Stimulated activated CD4-positive, alpha-beta T cell treated with anti-CD3 and anti-CD28 coated beads, Interleukin-15, amount 100 ng/mL, for 24 hours (primary cell): ENCODE measurements around the gene SCNN1A.

Experiments
- DNase-seq: peaks from one replicate; pipeline ENCODE4 v3.0.0-alpha.2; 2020

The SCNN1A gene

DNA sequence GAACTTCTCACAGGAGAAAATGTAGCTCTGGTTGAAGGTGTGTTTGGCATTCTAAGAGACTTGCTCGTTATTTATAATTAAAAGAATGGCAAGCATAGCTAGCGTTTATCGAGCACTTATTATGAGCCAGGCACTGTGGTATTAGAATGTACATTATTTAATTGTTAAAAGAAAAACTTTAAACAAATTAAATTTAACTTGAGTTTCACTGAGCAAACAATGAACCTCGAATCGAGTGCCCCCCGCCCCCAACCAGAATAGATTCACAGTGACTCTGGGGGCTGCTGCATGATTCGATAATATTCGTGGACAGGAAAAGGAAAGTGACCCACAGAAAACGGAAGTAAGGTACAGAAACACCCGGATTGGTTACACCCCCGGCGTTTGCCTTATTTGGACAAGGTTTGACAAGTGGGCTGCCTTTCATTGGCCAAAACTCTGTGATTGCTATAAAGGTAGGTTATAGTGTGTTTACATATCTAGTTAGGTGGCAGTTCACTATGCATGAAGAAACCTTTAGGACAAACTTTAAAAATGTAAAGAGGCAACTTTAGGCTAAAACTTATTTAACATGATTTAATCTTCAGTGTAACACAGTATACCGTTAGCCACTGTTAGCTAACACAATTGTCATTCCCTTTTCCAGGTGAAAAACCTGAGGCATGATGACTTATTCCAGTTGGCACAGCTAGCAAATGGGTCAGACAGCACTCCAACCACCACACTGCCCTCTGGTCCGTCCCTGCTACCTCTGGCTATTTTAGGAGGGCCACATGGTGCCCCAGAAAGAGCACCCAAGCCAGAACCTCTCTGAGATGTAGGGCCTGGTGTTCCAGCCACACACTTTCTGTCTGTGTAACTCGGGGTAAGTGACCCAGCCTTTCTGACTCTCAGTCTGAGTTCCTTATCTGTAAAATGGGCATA, 7.1 kb downstream of the SCNN1A start:
- DNase-seq: peak; percentile 46

DNA sequence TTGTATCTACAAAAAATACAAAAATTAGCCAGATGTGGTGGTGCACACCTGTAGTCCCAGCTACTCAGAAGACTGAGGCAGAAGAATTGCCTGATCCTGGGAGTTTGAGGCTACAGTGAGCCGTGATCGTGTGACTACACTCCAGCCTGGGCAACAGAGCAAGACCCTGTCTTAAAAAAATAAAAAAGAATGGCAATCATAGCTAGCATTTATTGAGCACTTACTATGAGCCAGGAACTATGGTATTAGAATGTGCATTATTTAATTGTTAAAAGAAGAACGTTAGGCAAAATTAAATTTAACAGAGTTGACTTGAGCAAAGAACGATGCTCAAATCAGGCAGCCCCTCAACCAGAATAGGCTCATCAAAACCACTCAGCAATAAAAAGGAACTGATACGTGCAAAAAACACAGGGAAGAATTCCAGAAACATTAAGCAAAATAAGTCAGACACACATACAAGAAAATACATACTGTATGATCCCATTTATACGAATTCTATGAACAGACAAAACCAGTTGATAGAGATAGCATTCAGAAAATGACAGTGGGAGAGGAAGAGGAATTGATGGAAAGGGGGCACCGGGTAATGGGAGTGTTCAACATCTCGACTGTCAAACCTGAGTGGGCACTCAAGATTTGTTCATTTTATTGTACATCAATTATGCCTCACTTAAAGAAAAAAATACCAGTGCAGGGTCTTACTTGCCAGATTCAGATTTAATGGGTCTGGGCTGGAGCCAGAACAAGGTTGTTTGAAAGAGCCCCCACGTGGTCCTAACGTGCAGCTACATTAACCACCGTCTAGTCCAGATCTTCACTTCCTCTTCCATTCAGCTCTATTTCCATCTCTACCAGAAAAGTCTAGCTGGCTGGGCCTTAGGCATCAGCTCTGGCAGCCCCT, 8.0 kb downstream of the SCNN1A start:
- peak; percentile 36 for DNase-seq

- no peak for DNase-seq
Measured at GRCh38 chr12:6364044-6364374, 11.4 kb downstream of the SCNN1A start.

- DNase-seq: peak; percentile 83
Measured at GRCh38 chr12:6363330-6364043, 11.9 kb downstream of the SCNN1A start.

DNA sequence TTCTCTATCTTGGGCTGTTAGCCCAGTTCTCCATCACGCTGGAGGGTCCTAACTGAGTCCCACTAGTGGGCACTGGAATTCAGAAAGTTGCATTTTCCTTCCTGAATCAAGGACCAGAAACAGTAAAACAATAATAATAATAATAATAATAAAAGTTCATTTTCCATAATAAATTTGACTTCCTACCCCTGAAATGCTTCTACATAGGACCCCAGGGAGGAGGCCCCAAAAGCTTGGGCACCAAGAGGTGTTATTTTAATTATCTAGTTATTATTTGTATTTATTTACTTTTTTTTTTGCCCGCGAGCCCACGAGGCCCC, 12.4 kb downstream of the SCNN1A start:
- DNase-seq: no peak

GRCh38 chr12:6362403-6362802, 13.0 kb downstream of the SCNN1A start:
- no peak for DNase-seq

- no peak for DNase-seq
Measured at GRCh38 chr12:6361834-6362233, 13.5 kb downstream of the SCNN1A start.

- DNase-seq: no peak
Measured at GRCh38 chr12:6360578-6361490, 14.5 kb downstream of the SCNN1A start.

DNA sequence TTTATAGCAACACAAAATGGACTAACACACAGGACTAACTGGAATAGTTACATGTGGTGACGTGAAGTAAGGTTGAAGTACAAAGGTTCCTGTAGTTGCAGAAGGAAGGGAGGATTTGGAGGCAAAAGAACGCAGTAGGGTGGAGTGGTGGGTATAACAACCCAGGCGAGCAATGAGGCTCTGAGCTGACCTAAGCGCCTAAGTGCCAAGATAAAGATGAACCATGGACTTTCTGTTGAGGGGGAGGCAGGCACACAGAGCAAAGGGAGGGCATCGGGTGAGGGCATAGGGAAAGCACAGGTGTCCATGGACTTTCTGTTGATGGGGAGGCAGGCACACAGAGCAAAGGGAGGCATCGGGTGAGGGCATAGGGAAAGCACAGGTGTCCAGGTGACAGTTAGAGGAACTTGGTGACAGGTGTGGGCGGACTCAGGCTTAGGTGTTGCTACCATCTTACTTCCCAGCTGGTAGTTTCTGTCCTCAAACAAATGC, 15.2 kb downstream of the SCNN1A start:
- no peak for DNase-seq

- no peak for DNase-seq
Measured at GRCh38 chr12:6358881-6359280, 16.5 kb downstream of the SCNN1A start.

DNA sequence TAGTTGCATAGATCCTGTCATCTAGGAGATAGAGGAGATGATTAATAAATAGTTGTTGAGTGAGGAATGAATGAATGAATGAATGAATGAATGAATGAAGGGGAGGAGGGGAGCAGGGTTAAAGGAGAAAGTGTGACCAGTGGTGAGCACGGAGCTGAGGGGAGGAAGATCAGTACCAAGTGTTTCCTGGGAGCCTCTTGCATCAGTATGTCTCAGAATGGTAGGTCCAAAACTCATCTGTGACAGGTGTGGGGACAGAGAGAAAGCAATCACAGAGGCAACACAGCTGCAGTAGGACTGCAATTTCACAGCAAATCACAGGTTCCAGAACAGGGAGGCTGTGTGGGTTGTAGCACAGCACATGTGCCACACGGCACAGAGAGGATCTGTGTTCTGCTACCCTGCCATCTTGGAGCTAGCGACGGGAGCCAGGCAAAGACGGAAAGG, 19.0 kb downstream of the SCNN1A start:
- no peak for DNase-seq

GRCh38 chr12:6355491-6356373, 19.6 kb downstream of the SCNN1A start:
- no peak for DNase-seq

GRCh38 chr12:6354495-6355393, 20.6 kb downstream of the SCNN1A start:
- no peak for DNase-seq

DNA sequence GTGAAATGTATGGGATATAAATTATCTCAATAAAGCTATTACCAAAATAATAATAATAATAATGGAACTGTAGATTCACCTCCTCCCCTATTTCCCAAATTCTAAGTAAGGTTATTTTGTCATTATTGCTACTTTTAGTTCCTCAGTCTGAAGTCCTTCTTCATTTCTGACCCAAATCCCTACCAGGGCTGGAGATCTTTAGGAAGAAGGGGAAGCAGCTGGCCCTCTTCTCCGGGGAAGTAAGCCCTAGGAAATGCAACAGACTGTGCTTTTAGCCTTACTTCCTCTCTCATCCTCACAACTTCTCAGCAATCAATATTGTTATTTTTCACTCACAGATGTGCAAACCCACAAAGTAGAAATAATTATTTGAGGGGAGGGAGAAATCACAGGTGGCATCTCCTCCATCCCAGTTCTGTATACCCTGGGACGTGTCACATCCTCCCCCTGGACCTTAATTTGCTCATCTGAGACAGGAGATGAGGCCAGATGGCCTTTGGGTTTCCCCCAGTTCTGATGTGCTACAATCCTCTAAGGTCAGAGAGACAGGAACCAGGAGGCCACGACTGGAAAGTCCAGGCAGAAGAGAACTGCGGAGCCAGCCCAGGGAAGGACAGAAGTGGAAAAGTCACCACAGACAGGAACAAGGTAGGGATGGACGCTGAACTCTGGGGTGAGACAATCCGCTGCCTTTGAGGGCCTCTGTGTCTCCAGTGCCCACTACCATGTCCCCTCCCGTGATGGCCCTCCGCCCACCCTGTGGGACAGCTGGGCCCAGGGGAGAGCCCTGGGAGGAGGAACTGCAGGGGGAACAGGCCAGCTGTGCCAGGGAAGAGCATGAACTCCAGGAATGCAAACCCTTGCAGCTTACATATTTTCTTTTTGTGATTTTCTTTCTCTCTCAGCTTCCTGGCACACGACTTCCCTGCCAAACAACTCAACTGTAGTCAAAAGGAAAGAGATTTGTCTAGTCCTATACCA, 22.9 kb downstream of the SCNN1A start:
- no peak for DNase-seq

DNA sequence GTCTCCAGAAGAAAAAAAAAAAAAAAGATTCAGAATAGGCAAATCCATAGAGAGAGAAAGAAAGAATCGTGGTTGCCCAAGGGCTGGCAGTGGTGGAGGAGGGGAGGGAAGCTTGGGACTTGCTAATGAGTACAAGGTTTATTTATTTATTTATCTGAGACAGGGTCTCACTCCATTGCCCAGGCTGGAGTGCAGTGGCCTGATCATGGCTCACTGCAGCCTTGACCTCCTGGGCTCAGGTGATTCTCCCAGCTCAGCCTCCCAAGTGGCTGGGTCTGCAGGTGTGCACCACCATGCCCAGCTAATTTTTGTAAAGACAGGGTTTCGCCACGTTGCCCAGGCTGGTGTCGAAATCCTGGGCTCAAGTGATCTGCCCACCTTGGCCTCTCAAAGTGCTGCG, 23.7 kb downstream of the SCNN1A start:
- no peak for DNase-seq

- no peak for DNase-seq
Measured at GRCh38 chr12:6347367-6348338, 27.7 kb downstream of the SCNN1A start.

DNA sequence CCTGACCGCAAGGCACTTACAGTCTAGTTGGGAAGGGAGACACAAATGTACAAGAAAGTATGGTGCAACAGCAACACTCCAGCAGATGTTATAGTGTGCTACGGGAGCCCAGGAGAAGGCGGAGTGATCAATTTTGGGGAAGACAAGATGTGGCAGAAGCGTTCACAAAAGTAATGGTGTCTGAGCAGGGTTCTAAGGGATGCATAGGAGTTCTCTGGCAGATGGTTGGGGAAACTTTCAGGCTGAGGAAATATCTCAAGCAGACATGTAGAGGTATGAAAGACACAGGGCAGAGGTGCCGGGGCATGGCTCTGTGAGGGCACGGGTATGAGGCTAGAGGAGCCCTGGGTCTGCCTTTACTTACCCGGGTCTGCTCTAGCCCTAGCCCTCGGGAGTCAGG, 28.4 kb downstream of the SCNN1A start:
- DNase-seq: no peak
